Measurements from ENCODE around the gene PTPN5.

- TF ChIP-seq CTCF (IDR thresholded peaks at IDR 0.05 in 8 of 11, conservative IDR thresholded peaks at IDR 0.05 in 3 of 11) (no peak), POLR2A (IDR thresholded peaks at IDR 0.05) (no peak), POLR2AphosphoS5 (IDR thresholded peaks at IDR 0.05) (no peak)
Observed at GRCh38 chr11:18736590-18737148, 54.9 kb downstream of the PTPN5 start.
